Tibial nerve (tissue), 4 donors: ENCODE measurements around the gene INO80.

Experiments used
- CTCF ChIP-seq, 5 experiments: fragments of 200-600 bp in 3 of 5; fragments of 450-650 bp in 2 of 5; sonication (generic) in 3 of 5; IDR thresholded peaks; one replicate each; pipeline ENCODE4 v1.5.1; 2016 to 2019; ENCODE audit warnings: antibody characterized with exemption in 5 of 5, mild to moderate bottlenecking in 3 of 5, moderate library complexity in 2 of 5
- EP300 ChIP-seq, 2 donors: sonication (generic); formaldehyde crosslinking; IDR thresholded peaks; one replicate each; pipeline ENCODE4 v1.6.1; 2017; ENCODE audit warnings: antibody characterized with exemption in 2 of 2, mild to moderate bottlenecking in 1 of 2
- POLR2A ChIP-seq, 2 donors: fragments of 450-650 bp; IDR thresholded peaks; one replicate each; pipeline ENCODE4 v1.6.1; 2017; ENCODE audit warnings: antibody characterized with exemption in 2 of 2, mild to moderate bottlenecking in 2 of 2, moderate library complexity in 2 of 2

- TF ChIP-seq CTCF (IDR thresholded peaks at IDR 0.05) (no peak), POLR2A (IDR thresholded peaks at IDR 0.05) (no peak), EP300 (IDR thresholded peaks at IDR 0.05) (no peak)
Measured at GRCh38 chr15:40964634-40965033, 151.4 kb downstream of the INO80 start.
